Breast epithelium (tissue), 4 donors: ENCODE measurements around the gene COX7C. TPM values are rescaled to one million over a fixed set of nuclear protein-coding genes. Genes with fewer than 3 reads are reported as not detected.
"Not testable (repeated sequence)": the region's sequence is repeated elsewhere in the genome, so short reads cannot be mapped to it uniquely, and the experiment has no call there.

ENCODE experiments used
- DNase-seq, 2 donors: peaks; one replicate each; pipeline ENCODE4 v3.0.0-alpha.2; 2019; ENCODE audit warnings: low spot score in 2 of 2
- H3K27ac ChIP-seq, 2 donors: fragments of 200-600 bp; sonication (generic) in 1 of 2; one replicate each; pipeline ENCODE4 v1.5.1; 2016 to 2019; ENCODE audit warnings: mild to moderate bottlenecking in 1 of 2
- H3K27me3 ChIP-seq, 2 donors: fragments of 200-600 bp; sonication (generic) in 1 of 2; one replicate each; pipeline versions ENCODE4 v1.5.1 to v1.6.0; 2017 to 2019; ENCODE audit warnings: control low read depth in 1 of 2, mild to moderate bottlenecking in 1 of 2
- H3K36me3 ChIP-seq: fragments of 200-600 bp; one replicate; pipeline ENCODE4 v1.5.1; 2019
- H3K4me1 ChIP-seq, 2 donors: fragments of 200-600 bp; sonication (generic); one replicate each; pipeline ENCODE4 v1.5.1; 2016 to 2019; ENCODE audit warnings: control low read depth in 1 of 2
- H3K4me3 ChIP-seq, 3 donors: fragments of 200-600 bp; sonication (generic); 1 replicate in 2 of 3; 2 replicates in 1 of 3; pipeline ENCODE4 v1.5.1; 2016 to 2019; ENCODE audit warnings: mild to moderate bottlenecking in 3 of 3, moderate library complexity in 2 of 3
- H3K9me3 ChIP-seq, 2 donors: fragments of 200-600 bp; sonication (generic) in 1 of 2; one replicate each; pipeline ENCODE4 v1.5.1; 2016 to 2019; ENCODE audit warnings: control low read depth in 1 of 2
- POLR2A ChIP-seq: fragments of 450-650 bp; IDR thresholded peaks from one replicate; pipeline ENCODE4 v1.6.1; 2016; ENCODE audit warnings: antibody characterized with exemption, mild to moderate bottlenecking, moderate library complexity
- POLR2AphosphoS5 ChIP-seq, 3 donors: sonication (generic); formaldehyde crosslinking; IDR thresholded peaks; one replicate each; pipeline ENCODE4 v1.6.1; 2017; ENCODE audit warnings: antibody characterized with exemption in 3 of 3
- intact Hi-C: fragments of 100-400 bp; cut with DNase I; formaldehyde crosslinking; loops from one replicate; pipeline ENCODE4 v1.15.1; 2023; ENCODE audit warnings: low total_unique reads
- total RNA-seq, 3 donors: library from RNA; depleted of rRNA; stranded (reverse); fragments of >200 nt; gene quantifications; one replicate each; pipeline ENCODE4 v1.1.0, GENCODE V29; 2016
- TF ChIP-seq, protein P1 (sequence below), 3 donors: fragments of 450-650 bp; IDR thresholded peaks; one replicate each; pipeline ENCODE4 v1.5.1; 2016 to 2017; ENCODE audit warnings: antibody characterized with exemption in 3 of 3, mild to moderate bottlenecking in 3 of 3, moderate library complexity in 3 of 3

The COX7C gene
- total RNA-seq, 3 donors from 2014 or later: 302 to 461 (median 321) TPM

DNA sequence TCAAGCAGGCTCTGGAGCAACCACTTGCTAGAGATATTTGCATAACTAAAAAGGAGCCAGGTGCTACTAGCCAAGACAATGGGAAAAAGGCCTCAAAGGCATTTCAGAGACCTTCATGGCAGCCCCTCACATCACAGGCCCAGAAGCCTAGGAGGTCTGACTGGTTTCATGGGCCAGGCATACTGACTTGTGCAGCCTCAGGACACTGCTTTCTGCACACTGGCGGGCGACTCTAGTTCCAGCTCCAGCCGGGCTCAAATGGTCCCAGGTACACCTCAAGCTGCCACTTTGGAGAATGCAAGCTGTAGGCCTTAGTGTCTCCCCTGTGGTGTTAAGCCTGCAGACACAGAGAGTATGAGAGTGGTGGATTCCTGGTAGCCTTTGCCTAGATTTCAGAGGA lies 27.1 kb downstream of the COX7C start:
- no peaks in the 10 kb centered on the region for H3K4me1 ChIP-seq
- no peak overlapping the region for H3K27ac ChIP-seq
- intact Hi-C loops: no loop called here
- H3K27me3 ChIP-seq: no peaks in the 10 kb centered on the region
- TF ChIP-seq POLR2A (no peak), POLR2AphosphoS5 (IDR thresholded peaks at IDR 0.05) (no peak)
- TF ChIP-seq, protein P1, sequence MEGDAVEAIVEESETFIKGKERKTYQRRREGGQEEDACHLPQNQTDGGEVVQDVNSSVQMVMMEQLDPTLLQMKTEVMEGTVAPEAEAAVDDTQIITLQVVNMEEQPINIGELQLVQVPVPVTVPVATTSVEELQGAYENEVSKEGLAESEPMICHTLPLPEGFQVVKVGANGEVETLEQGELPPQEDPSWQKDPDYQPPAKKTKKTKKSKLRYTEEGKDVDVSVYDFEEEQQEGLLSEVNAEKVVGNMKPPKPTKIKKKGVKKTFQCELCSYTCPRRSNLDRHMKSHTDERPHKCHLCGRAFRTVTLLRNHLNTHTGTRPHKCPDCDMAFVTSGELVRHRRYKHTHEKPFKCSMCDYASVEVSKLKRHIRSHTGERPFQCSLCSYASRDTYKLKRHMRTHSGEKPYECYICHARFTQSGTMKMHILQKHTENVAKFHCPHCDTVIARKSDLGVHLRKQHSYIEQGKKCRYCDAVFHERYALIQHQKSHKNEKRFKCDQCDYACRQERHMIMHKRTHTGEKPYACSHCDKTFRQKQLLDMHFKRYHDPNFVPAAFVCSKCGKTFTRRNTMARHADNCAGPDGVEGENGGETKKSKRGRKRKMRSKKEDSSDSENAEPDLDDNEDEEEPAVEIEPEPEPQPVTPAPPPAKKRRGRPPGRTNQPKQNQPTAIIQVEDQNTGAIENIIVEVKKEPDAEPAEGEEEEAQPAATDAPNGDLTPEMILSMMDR (IDR thresholded peaks at IDR 0.05): no peak
- no peaks in the 10 kb centered on the region for H3K36me3 ChIP-seq
- no peak for DNase-seq
- no peaks in the 10 kb centered on the region for H3K9me3 ChIP-seq
- no peak overlapping the region for H3K4me3 ChIP-seq

DNA sequence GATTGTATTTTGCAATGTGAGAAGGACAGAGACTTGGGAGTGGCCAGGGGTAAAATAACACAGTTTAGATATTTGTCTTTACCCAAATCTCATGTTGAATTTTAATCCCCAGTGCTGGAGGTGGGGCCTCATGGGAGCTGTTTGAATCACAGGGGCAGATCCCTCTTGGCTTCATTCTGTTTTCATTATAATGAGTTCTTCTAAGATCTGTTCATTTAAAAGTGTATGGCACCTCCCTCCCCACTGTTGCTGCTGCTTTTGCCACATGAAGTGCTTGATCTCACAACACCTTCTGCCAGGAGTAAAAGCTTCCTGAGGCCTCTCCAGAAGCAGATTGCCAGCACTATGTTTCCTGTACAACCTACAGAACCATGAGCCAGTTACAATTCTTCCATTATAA lies 28.1 kb downstream of the COX7C start:
- H3K27ac ChIP-seq: no peak overlapping the region
- intact Hi-C loops: no loop called here
- TF ChIP-seq POLR2A: no peak
- TF ChIP-seq, protein P1 (IDR thresholded peaks at IDR 0.05): no peak
- no peak for TF ChIP-seq POLR2AphosphoS5 (IDR thresholded peaks at IDR 0.05)
- H3K4me3 ChIP-seq: no peak overlapping the region
- DNase-seq: no peak
- H3K9me3 ChIP-seq: no peaks in the 10 kb centered on the region
- H3K4me1 ChIP-seq: no peaks in the 10 kb centered on the region
- H3K36me3 ChIP-seq: no peaks in the 10 kb centered on the region
- no peaks in the 10 kb centered on the region for H3K27me3 ChIP-seq

DNA sequence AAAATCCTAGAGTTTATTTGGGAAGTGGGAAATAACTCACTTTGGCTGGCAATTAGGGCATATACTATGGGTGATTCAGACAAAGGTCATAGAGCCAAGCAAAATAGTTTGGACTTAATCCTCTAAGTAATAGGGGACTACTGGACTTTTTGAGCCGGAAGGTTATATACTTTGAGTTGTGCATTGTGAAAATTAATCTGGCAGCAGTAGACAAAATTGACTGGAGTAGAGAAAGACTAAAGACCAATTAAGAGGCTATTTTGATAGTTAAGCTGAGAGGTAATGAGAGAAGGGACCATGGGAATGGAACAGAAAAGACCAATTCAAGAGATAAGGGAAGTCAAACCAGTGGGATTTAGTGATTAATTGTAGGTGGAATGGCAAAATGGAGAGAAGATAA lies 28.9 kb downstream of the COX7C start:
- Histone ChIP-seq H3K4me3 (no peak overlapping the region), H3K27ac (no peak overlapping the region), H3K36me3 (no peaks in the 10 kb centered on the region), H3K4me1 (no peaks in the 10 kb centered on the region), H3K9me3 (no peaks in the 10 kb centered on the region), H3K27me3 (no peaks in the 10 kb centered on the region)
- DNase-seq: no peak
- intact Hi-C loops: no loop called here
- TF ChIP-seq POLR2AphosphoS5 (IDR thresholded peaks at IDR 0.05) (no peak), POLR2A (no peak)
- TF ChIP-seq, protein P1 (IDR thresholded peaks at IDR 0.05): no peak

DNA sequence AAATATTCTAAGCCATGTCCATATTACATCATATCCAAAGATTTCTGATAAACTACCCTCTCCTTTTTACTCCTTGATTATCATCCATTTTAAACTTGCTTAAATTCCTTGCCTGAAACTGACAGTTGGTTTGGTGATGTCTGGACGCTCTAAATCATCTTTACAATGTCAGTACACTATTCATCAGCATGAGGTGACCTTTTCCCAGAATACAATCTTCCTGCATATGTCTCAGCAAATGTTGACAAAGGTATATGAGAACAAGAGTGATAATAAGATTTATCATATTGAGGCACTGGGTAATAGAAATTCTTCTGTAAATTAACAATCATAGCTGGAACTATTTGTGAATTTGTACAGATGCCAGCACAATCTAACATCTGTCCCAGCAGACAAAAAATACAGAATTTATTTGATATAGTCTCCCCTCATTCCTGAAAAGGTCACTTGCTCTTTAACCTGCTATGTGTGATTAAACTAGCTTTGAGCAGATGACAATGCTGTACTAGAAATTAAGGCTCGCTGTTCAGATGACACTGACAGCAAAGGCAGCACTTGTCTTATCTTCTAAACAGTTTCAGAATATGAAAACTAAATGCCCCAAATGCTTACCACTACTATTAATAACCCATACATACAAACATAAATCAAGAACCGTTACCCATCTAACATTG lies 32.2 kb downstream of the COX7C start:
- Histone ChIP-seq H3K4me3 (no peak overlapping the region), H3K27me3 (no peaks in the 10 kb centered on the region), H3K4me1 (no peaks in the 10 kb centered on the region), H3K9me3 (no peaks in the 10 kb centered on the region), H3K27ac (no peak overlapping the region), H3K36me3 (no peaks in the 10 kb centered on the region)
- intact Hi-C loops: loop anchor here (5.0 kb wide), 1 partner anchor 758 kb away; no protein-coding TSS in a partner anchor
- no peak for DNase-seq
- TF ChIP-seq POLR2AphosphoS5 (IDR thresholded peaks at IDR 0.05): no peak
- TF ChIP-seq, protein P1 (IDR thresholded peaks at IDR 0.05): no peak

DNA sequence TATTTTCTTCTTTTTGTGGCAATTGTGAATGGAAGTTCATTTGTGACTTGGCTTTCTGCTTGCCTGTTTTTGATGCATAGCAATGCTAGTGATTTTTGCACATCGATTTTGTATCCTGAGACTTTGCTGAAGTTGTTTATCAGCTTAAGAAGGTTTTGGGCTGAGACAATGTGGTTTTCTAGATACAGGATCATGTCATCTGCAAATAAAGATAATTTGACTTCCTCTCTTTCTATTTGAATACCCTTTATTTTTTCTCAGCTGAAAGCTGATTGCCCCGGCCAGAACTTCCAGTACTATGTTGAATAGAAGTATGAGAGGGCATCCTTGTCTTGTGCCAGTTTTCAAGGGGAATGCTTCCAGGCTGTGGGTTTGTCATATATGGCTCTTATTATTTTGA lies 43.0 kb downstream of the COX7C start:
- H3K36me3 ChIP-seq, intact Hi-C loops, H3K27me3 ChIP-seq: not testable (repeated sequence)

More for the DNA sequence above, 43.0 kb downstream of the COX7C start:
- not testable (repeated sequence) for DNase-seq, H3K4me3 ChIP-seq, H3K27ac ChIP-seq, H3K4me1 ChIP-seq
- peaks cover 0 to 10% of the 10 kb centered on the region in 2 donors for H3K9me3 ChIP-seq
